Islet precursor cell (in vitro differentiated cells): ENCODE results near the gene MTNR1A.
A peak's percentile ranks its signal among the peaks of the same experiment; 100 is the strongest.

Experiments
- DNase-seq: peaks from one replicate; pipeline ENCODE4 v3.0.0-alpha.2; 2018

The MTNR1A gene

DNA sequence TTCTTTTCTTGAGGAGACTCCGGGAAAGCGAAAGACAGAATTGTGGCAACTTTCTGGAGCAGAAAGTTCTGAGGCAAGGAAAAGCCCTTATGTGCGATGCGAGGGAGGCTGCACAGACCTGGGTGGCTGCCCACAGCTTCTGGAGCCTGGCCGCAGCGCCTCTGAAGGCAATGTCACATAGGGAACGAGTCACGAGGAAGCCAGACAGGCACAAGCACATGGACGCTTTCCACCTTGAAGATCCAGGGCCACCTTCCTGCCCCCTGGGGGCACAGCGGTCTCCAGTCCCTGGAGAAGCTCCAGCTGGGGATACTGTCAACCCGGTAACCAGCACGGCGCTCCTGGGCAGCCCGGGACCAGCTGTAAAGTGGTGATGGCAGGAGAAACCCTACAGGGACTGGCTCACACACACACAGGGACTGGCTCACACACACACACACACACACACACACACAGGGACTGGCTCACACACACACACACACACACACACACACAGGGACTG, 69.8 kb downstream of the MTNR1A start:
- DNase-seq: peak; percentile 53

- DNase-seq: peak; percentile 25
These were observed 70.2 kb downstream of the MTNR1A start for GRCh38 chr4:186485150-186485549.

DNA sequence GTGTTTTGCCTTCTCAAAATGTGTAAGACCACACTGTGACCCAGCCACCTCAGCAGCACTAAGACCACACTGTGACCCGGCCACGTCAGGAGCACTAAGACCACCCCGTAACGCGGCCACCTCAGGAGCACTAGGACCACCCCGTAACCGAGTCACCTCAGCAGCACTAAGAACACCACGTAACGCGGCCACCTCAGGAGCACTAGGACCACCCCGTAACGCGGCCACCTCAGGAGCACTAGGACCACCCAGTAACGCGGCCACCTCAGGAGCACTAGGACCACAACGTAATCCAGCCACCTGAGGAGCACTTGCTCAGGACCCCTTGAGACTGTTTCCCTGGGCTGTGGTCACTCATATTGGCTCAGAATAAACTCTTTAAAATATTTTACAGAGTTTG, 71.7 kb downstream of the MTNR1A start:
- DNase-seq: peak; percentile 19
